Psoas muscle (tissue), 8 donors: ENCODE data around the gene SOX8. TPM values are rescaled to one million over a fixed set of nuclear protein-coding genes. Genes with fewer than 3 reads are reported as not detected.

Source experiments
- ATAC-seq, 4 donors: fragments of 200-7000 bp; cut with Tn5 transposase; one replicate each; pipeline ENCODE4 v1.9.1; 2020; ENCODE audit warnings: moderate library complexity in 3 of 4, mild to moderate bottlenecking in 2 of 4
- DNase-seq, 2 donors: peaks; one replicate each; pipeline ENCODE4 v3.0.0-alpha.2; 2020
- H3K27ac ChIP-seq: fragments of 200-600 bp; one replicate; pipeline ENCODE4 v1.8.0; 2022
- H3K27me3 ChIP-seq, 3 donors: fragments of 200-600 bp in 1 of 3; one replicate each; pipeline versions ENCODE4 v1.6.1 to v1.8.0; 2013 to 2022; ENCODE audit warnings: low read length in 2 of 3, mild to moderate bottlenecking in 2 of 3, moderate library complexity in 1 of 3; ENCODE audit not compliant: insufficient read depth in 3 of 3
- H3K36me3 ChIP-seq, 2 donors: fragments of 200-600 bp in 1 of 2; one replicate each; pipeline versions ENCODE4 v1.6.1 to v1.8.0; 2013 to 2022; ENCODE audit warnings: low read depth in 1 of 2, mild to moderate bottlenecking in 1 of 2, moderate library complexity in 1 of 2; ENCODE audit not compliant: insufficient read depth in 1 of 2
- H3K4me1 ChIP-seq: fragments of 200-600 bp; one replicate; pipeline ENCODE4 v1.8.0; 2022
- H3K4me3 ChIP-seq: fragments of 200-600 bp; one replicate; pipeline ENCODE4 v1.8.0; 2022; ENCODE audit warnings: mild to moderate bottlenecking
- H3K9me3 ChIP-seq: fragments of 200-600 bp; one replicate; pipeline ENCODE4 v1.8.0; 2022
- CTCF ChIP-seq: fragments of 200-600 bp; IDR thresholded peaks from one replicate; pipeline ENCODE4 v1.8.0; 2022; ENCODE audit warnings: antibody characterized with exemption
- WGBS, 3 donors: extraction: QIAGEN DNeasy Blood & Tissue Kit; methylation state at CpG; one replicate each; pipeline versions ENCODE4 v1.1.6 to v1.1.7; 2013; 5-methylcytosine and 5-hydroxymethylcytosine counted together
- intact Hi-C, 2 donors: fragments of 100-400 bp; cut with DNase I; formaldehyde crosslinking; loops; one replicate each; pipeline versions ENCODE4 v1.11.0 to v1.14.2; 2022
- polyA plus RNA-seq, 3 donors: library from polyadenylated mRNA; stranded (reverse); fragments of 200-250 nt; gene quantifications; one replicate each; pipeline ENCODE4 v1.2.3, GENCODE V29; 2013
- total RNA-seq, 4 donors: library from RNA; stranded (reverse); fragmentation: NEBNext Ultra II Directional in 2 of 4; extraction: Animal tissue kit (Norgen Biotek cat#: 25700) in 2 of 4; gene quantifications; one replicate each; pipeline versions ENCODE4 v1.2.1 to v1.2.4, GENCODE V29; 2021 to 2023
- donor health status: healthy with polysubstance abuse.
- donor health status: DM: no; HTN: no; CAD: no; lungs with moderate emphysema.
- donor health status: Bipolar disorder and iron deficiency.
- donor health status: healthy.
- donor health status: DM: yes; HTN: yes; CAD: no.
- donor health status: DM: no; HTN: no; CAD: no.
- donor health status: DM: no; HTN: no; CAD: no.
- donor health status: DM: yes; HTN: yes; CAD: no.

Gene SOX8
- total and polyA plus RNA-seq, 7 donors: 0.45 to 5.0 (median 0.74) TPM

- 59 to 75% (median 65%) methylated on average over 8 of the region's 8 CpGs for WGBS, 3 donors
- H3K27me3 ChIP-seq: peaks cover 0 to 92% (median 34%) of the 10 kb centered on the region in 3 donors
- no peak overlapping the region for H3K27ac ChIP-seq
- DNase-seq (no peak), ATAC-seq (no peak)
- intact Hi-C loops: no loop called here
- no peak for TF ChIP-seq CTCF
- H3K4me3 ChIP-seq: no peak overlapping the region
- no peaks in the 10 kb centered on the region for H3K36me3 ChIP-seq
- peaks cover 3% of the 10 kb centered on the region for H3K4me1 ChIP-seq
- no peaks in the 10 kb centered on the region for H3K9me3 ChIP-seq
Observed at GRCh38 chr16:986411-986810, 4.8 kb downstream of the SOX8 start.

- Histone ChIP-seq H3K27ac (no peak overlapping the region), H3K4me3 (no peak overlapping the region), H3K9me3 (no peaks in the 10 kb centered on the region), H3K27me3 (peaks cover 0 to 89% (median 31%) of the 10 kb centered on the region in 3 donors), H3K4me1 (peaks cover 3% of the 10 kb centered on the region), H3K36me3 (no peaks in the 10 kb centered on the region)
- intact Hi-C loops: no loop called here
- WGBS, 3 donors: 42 to 54% (median 45%) methylated on average over 43 to 44 of the region's 44 CpGs
- no peak for ATAC-seq
- TF ChIP-seq CTCF: no peak
- DNase-seq: no peak
Observed at GRCh38 chr16:986925-987582, 5.5 kb downstream of the SOX8 start.

- Histone ChIP-seq H3K27ac (no peak overlapping the region), H3K36me3 (no peaks in the 10 kb centered on the region), H3K27me3 (peaks cover 0 to 81% (median 29%) of the 10 kb centered on the region in 3 donors), H3K9me3 (no peaks in the 10 kb centered on the region), H3K4me3 (no peak overlapping the region), H3K4me1 (no peaks in the 10 kb centered on the region)
- TF ChIP-seq CTCF: no peak
- ATAC-seq: no peak
- intact Hi-C loops: no loop called here
- WGBS, 3 donors: 25 to 51% (median 33%) methylated on average over 16 to 17 of the region's 17 CpGs
- no peak for DNase-seq
Observed at GRCh38 chr16:987906-988305, 6.3 kb downstream of the SOX8 start.

- H3K4me1 ChIP-seq: no peaks in the 10 kb centered on the region
- 43 to 60% (median 46%) methylated on average over 34 to 35 of the region's 35 CpGs for WGBS, 3 donors
- H3K27ac ChIP-seq: no peak overlapping the region
- ATAC-seq (no peak), DNase-seq (no peak)
- H3K4me3 ChIP-seq: no peak overlapping the region
- intact Hi-C loops: no loop called here
- H3K9me3 ChIP-seq: no peaks in the 10 kb centered on the region
- H3K36me3 ChIP-seq: no peaks in the 10 kb centered on the region
- no peak for TF ChIP-seq CTCF
- peaks cover 0 to 77% (median 29%) of the 10 kb centered on the region in 3 donors for H3K27me3 ChIP-seq
Observed at GRCh38 chr16:988471-989353, 7.1 kb downstream of the SOX8 start.
